Measurements from ENCODE around the gene CYP19A1. TPM values are rescaled to one million over a fixed set of nuclear protein-coding genes. Genes with fewer than 3 reads are reported as not detected.

The CYP19A1 gene
- total and polyA plus RNA-seq, 9 of the 15 experiments (the other 6 are each of a cell fraction or from before 2014, with no cell fraction given), result 0.16 to 0.63 (median 0.47) TPM; not detected in 3

DNA sequence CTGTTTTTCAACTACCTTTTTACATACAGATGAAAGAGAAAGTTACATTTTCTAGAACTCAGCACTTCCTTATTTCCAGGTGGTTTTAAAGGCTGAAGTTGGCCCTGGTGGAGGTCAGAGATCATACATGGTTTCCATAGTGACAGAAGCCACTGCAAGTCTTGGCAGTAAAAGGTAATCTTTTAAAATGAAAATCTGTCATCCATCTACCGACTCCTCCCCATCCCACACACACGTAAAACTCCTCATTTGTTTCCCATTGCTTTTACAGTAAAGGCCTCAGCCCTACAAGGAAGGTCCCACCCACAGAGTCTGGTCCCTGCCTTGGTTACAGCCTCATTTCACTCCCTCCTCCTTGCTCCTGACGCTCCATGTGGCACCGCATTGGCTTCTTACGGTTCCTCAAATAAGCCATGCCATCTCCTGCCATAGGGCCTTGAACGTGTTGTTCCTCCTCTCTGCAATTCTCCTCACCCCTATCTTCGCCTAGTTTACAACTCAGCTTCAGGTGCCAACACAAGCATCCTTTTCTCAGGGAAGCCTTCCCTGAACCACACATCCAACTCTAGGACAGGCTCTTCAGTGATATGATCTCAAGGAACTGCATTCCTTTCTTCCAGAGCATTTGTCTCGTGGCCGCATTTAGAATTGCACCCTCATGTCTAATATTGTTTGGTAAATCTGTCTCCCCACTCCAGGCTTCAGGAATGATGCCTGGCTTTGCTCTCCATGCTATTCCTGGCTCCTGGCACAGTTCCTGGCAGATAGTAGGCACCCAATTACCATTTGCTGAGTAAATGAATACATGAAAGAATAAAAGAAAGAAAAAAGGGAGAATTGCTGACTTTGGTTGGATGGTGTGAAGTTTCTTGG is 2.6 kb downstream of the CYP19A1 start:
- H3K36me3 ChIP-seq (ENCODE audit: control insufficient read depth, insufficient read depth, low read length), result no peaks in the 10 kb centered on the region
- no peaks in the 10 kb centered on the region for H3K9me3 ChIP-seq (replicated peaks; ENCODE audit: control insufficient read depth, insufficient read depth, low read depth, low read length)
- intact Hi-C loops (cut with micrococcal nuclease) (no loop called here), in situ Hi-C loops (cut with MboI) (no loop called here)
- H4K20me1 ChIP-seq (replicated peaks; ENCODE audit: control insufficient read depth, insufficient read depth, low read length), result no peaks in the 10 kb centered on the region
- peaks cover 7 to 23% of the 10 kb centered on the region in 2 experiments; a peak in 3 of 5 replicates for H3K27me3 ChIP-seq (ENCODE audit: control insufficient read depth in 2 of 2, insufficient read depth in 2 of 2, low read length in 2 of 2)
- TF ChIP-seq RBM25 (IDR thresholded peaks at IDR 0.05; ENCODE audit: low read depth, low read length, severe bottlenecking) (no peak), CEBPG (CRISPR knock-in tag; IDR thresholded peaks at IDR 0.05) (no peak), CEBPG (tag; conservative IDR thresholded peaks at IDR 0.05 in 1 of 2, IDR thresholded peaks at IDR 0.05 in 1 of 2) (no peak), ZNF232 (CRISPR knock-in tag; IDR thresholded peaks at IDR 0.05) (no peak), DDX20 (tag; IDR thresholded peaks at IDR 0.05; ENCODE audit: low read depth) (no peak), CCNT2 (IDR thresholded peaks at IDR 0.05; ENCODE audit: borderline replicate concordance, extremely low read depth, insufficient read length, low read depth, low read length) (no peak), PURB (CRISPR knock-in tag; IDR thresholded peaks at IDR 0.05; ENCODE audit: low read depth) (no peak), HNRNPH1 (optimal IDR thresholded peaks at IDR 0.05; ENCODE audit: low read depth, low read length) (no peak), KAT7 (CRISPR knock-in tag; IDR thresholded peaks at IDR 0.05; ENCODE audit: borderline replicate concordance) (no peak), SREBF1 (IDR thresholded peaks at IDR 0.05; ENCODE audit: borderline replicate concordance, low read depth, low read length) (no peak)
- TF ChIP-seq, protein P1, sequence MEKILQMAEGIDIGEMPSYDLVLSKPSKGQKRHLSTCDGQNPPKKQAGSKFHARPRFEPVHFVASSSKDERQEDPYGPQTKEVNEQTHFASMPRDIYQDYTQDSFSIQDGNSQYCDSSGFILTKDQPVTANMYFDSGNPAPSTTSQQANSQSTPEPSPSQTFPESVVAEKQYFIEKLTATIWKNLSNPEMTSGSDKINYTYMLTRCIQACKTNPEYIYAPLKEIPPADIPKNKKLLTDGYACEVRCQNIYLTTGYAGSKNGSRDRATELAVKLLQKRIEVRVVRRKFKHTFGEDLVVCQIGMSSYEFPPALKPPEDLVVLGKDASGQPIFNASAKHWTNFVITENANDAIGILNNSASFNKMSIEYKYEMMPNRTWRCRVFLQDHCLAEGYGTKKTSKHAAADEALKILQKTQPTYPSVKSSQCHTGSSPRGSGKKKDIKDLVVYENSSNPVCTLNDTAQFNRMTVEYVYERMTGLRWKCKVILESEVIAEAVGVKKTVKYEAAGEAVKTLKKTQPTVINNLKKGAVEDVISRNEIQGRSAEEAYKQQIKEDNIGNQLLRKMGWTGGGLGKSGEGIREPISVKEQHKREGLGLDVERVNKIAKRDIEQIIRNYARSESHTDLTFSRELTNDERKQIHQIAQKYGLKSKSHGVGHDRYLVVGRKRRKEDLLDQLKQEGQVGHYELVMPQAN (IDR thresholded peaks at IDR 0.05; ENCODE audit: borderline replicate concordance), result no peak
- TF ChIP-seq, protein P2, sequence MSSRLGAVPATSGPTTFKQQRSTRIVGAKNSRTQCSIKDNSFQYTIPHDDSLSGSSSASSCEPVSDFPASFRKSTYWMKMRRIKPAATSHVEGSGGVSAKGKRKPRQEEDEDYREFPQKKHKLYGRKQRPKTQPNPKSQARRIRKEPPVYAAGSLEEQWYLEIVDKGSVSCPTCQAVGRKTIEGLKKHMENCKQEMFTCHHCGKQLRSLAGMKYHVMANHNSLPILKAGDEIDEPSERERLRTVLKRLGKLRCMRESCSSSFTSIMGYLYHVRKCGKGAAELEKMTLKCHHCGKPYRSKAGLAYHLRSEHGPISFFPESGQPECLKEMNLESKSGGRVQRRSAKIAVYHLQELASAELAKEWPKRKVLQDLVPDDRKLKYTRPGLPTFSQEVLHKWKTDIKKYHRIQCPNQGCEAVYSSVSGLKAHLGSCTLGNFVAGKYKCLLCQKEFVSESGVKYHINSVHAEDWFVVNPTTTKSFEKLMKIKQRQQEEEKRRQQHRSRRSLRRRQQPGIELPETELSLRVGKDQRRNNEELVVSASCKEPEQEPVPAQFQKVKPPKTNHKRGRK (tag; IDR thresholded peaks at IDR 0.05), result no peak
- 0% methylated on average over 9 of the region's 9 CpGs for WGBS (ENCODE audit: insufficient coverage, low coverage, missing lambda C conversion rate)
- ATAC-seq, result no peak
- H3K9ac ChIP-seq (ENCODE audit: insufficient read depth in 1 of 2, low read depth in 2 of 2, low read length in 2 of 2), result no peak overlapping the region
- no peak overlapping the region for H2AFZ ChIP-seq (ENCODE audit: low read depth, low read length)
- no peaks in the 10 kb centered on the region for H3K9me1 ChIP-seq (ENCODE audit: control insufficient read depth, insufficient read depth, low read length)
- BruUV-seq (replicated peaks), result no TSS peak
- no peaks in the 10 kb centered on the region for H3K4me1 ChIP-seq (replicated peaks in 1 of 2; ENCODE audit: control insufficient read depth in 2 of 2, insufficient read depth in 2 of 2, low read length in 2 of 2)
- no peak overlapping the region for H3K4me2 ChIP-seq (ENCODE audit: insufficient read depth, low read length)
- ChIA-PET POLR2A (no interaction called here), CTCF (ENCODE audit: low intra/inter-chr PET ratio) (no interaction called here)
- no peaks in the 10 kb centered on the region for H3K79me2 ChIP-seq (ENCODE audit: control insufficient read depth, insufficient read depth, low read length)
- peak in 2 of 4 experiments; percentile 12 to 19 for DNase-seq (ENCODE audit: extremely low read depth in 1 of 4, low spot score in 3 of 4)
- no peak overlapping the region for H3K4me3 ChIP-seq
- H3K27ac ChIP-seq (ENCODE audit: extremely low read depth, low read depth, low read length), result no peak overlapping the region
- no peak for FAIRE-seq

All from K562 (cell line).